T-helper 2 cell treated with Interferon-gamma antibody and Interleukin-4, amounts not matched to agents 5 μg/mL and 100 μg/mL, for 36 hours (primary cell): Measurements from ENCODE around the gene RUNDC1.
"Not testable (repeated sequence)": the region's sequence is repeated elsewhere in the genome, so short reads cannot be mapped to it uniquely, and the experiment has no call there.

ENCODE experiments used
- DNase-seq: peaks from one replicate; pipeline ENCODE4 v3.0.0; 2021; ENCODE audit warnings: low spot score
- H3K27ac Mint-ChIP-seq: one replicate; pipeline ENCODE4 v1.8.0; 2021; ENCODE audit warnings: mild to moderate bottlenecking, mixed read lengths
- H3K27me3 Mint-ChIP-seq: one replicate; pipeline ENCODE4 v1.8.0; 2021; ENCODE audit warnings: low read depth, mixed read lengths
- H3K36me3 Mint-ChIP-seq: one replicate; pipeline ENCODE4 v1.8.0; 2021; ENCODE audit warnings: low read depth, mixed read lengths
- H3K4me1 Mint-ChIP-seq: one replicate; pipeline ENCODE4 v1.8.0; 2021; ENCODE audit warnings: low read depth, mixed read lengths
- H3K4me3 Mint-ChIP-seq: one replicate; pipeline ENCODE4 v1.8.0; 2022; ENCODE audit warnings: mild to moderate bottlenecking, moderate library complexity, mixed read lengths
- H3K9me3 Mint-ChIP-seq: one replicate; pipeline ENCODE4 v1.8.0; 2021; ENCODE audit warnings: mixed read lengths

Gene RUNDC1

GRCh38 chr17:43000894-43001293 is 20.5 kb downstream of the RUNDC1 start:
- Mint-ChIP-seq H3K4me1 (peaks cover 24% of the 10 kb centered on the region), H3K36me3 (peaks cover 46% of the 10 kb centered on the region)
- not testable (repeated sequence) for H3K27ac Mint-ChIP-seq, H3K27me3 Mint-ChIP-seq, DNase-seq, H3K9me3 Mint-ChIP-seq, H3K4me3 Mint-ChIP-seq

- H3K36me3 Mint-ChIP-seq = peaks cover 50% of the 10 kb centered on the region
- H3K27ac Mint-ChIP-seq = no peak overlapping the region
- no peaks in the 10 kb centered on the region for H3K27me3 Mint-ChIP-seq
- no peak overlapping the region for H3K4me3 Mint-ChIP-seq
- H3K9me3 Mint-ChIP-seq = no peaks in the 10 kb centered on the region
- peaks cover 21% of the 10 kb centered on the region for H3K4me1 Mint-ChIP-seq
- no peak for DNase-seq
Observed at GRCh38 chr17:43003542-43004172, 23.3 kb downstream of the RUNDC1 start.

- Mint-ChIP-seq H3K27ac (peak within 1 kb of the TSS; percentile 100), H3K36me3 (peaks cover 34% of the 10 kb centered on the region), H3K27me3 (no peaks in the 10 kb centered on the region), H3K4me1 (peaks cover 17% of the 10 kb centered on the region), H3K9me3 (no peaks in the 10 kb centered on the region), H3K4me3 (peak within 1 kb of the TSS; percentile 100)
- DNase-seq = peak; percentile 86
Observed at GRCh38 chr17:43006639-43007551, 26.5 kb downstream of the RUNDC1 start, which contains the start of gene IFI35. Gene IFI35, plus strand, starts transcription at chr17:43006784. Its CDS starts 164 bp downstream, at chr17:43006948.

GRCh38 chr17:43010667-43011308 is 30.4 kb downstream of the RUNDC1 start:
- H3K27me3 Mint-ChIP-seq = no peaks in the 10 kb centered on the region
- no peaks in the 10 kb centered on the region for H3K9me3 Mint-ChIP-seq
- peaks cover 39% of the 10 kb centered on the region for H3K36me3 Mint-ChIP-seq
- H3K27ac Mint-ChIP-seq = peak overlapping the region; percentile 7
- H3K4me1 Mint-ChIP-seq = peaks cover 19% of the 10 kb centered on the region
- no peak for DNase-seq
- H3K4me3 Mint-ChIP-seq = no peak overlapping the region

- no peaks in the 10 kb centered on the region for H3K9me3 Mint-ChIP-seq
- H3K4me1 Mint-ChIP-seq = peaks cover 13% of the 10 kb centered on the region
- no peaks in the 10 kb centered on the region for H3K27me3 Mint-ChIP-seq
- H3K4me3 Mint-ChIP-seq = no peak overlapping the region
- H3K27ac Mint-ChIP-seq = no peak overlapping the region
- no peak for DNase-seq
- peaks cover 33% of the 10 kb centered on the region for H3K36me3 Mint-ChIP-seq
Observed at GRCh38 chr17:43011728-43012472, 31.5 kb downstream of the RUNDC1 start.

GRCh38 chr17:43013296-43013695 is 32.9 kb downstream of the RUNDC1 start:
- no peaks in the 10 kb centered on the region for H3K27me3 Mint-ChIP-seq
- H3K36me3 Mint-ChIP-seq = peaks cover 33% of the 10 kb centered on the region
- H3K9me3 Mint-ChIP-seq = no peaks in the 10 kb centered on the region
- H3K27ac Mint-ChIP-seq = no peak overlapping the region
- no peak for DNase-seq
- peaks cover 9% of the 10 kb centered on the region for H3K4me1 Mint-ChIP-seq
- no peak overlapping the region for H3K4me3 Mint-ChIP-seq

- H3K9me3 Mint-ChIP-seq = no peaks in the 10 kb centered on the region
- H3K36me3 Mint-ChIP-seq = peaks cover 31% of the 10 kb centered on the region
- peaks cover 14% of the 10 kb centered on the region for H3K4me1 Mint-ChIP-seq
- H3K27ac Mint-ChIP-seq = no peak overlapping the region
- no peak overlapping the region for H3K4me3 Mint-ChIP-seq
- H3K27me3 Mint-ChIP-seq = no peaks in the 10 kb centered on the region
- no peak for DNase-seq
Observed at GRCh38 chr17:43014020-43014648, 33.8 kb downstream of the RUNDC1 start.

GRCh38 chr17:43014649-43015542 is 34.5 kb downstream of the RUNDC1 start:
- H3K27ac Mint-ChIP-seq = peak overlapping the region; percentile 63

GRCh38 chr17:43015579-43015978 is 35.2 kb downstream of the RUNDC1 start:
- no peaks in the 10 kb centered on the region for H3K27me3 Mint-ChIP-seq
- peak overlapping the region; percentile 63 for H3K27ac Mint-ChIP-seq
- peaks cover 18% of the 10 kb centered on the region for H3K4me1 Mint-ChIP-seq
- no peak overlapping the region for H3K4me3 Mint-ChIP-seq
- peaks cover 28% of the 10 kb centered on the region for H3K36me3 Mint-ChIP-seq
- H3K9me3 Mint-ChIP-seq = no peaks in the 10 kb centered on the region
- DNase-seq = no peak

More at GRCh38 chr17:43014649-43015542, 34.5 kb downstream of the RUNDC1 start:
- H3K36me3 Mint-ChIP-seq = peaks cover 31% of the 10 kb centered on the region
- no peak for DNase-seq
- H3K4me1 Mint-ChIP-seq = peaks cover 19% of the 10 kb centered on the region
- no peaks in the 10 kb centered on the region for H3K27me3 Mint-ChIP-seq
- no peak overlapping the region for H3K4me3 Mint-ChIP-seq
- no peaks in the 10 kb centered on the region for H3K9me3 Mint-ChIP-seq

- H3K4me1 Mint-ChIP-seq = peaks cover 19% of the 10 kb centered on the region
- H3K27me3 Mint-ChIP-seq = no peaks in the 10 kb centered on the region
- no peak overlapping the region for H3K27ac Mint-ChIP-seq
- H3K36me3 Mint-ChIP-seq = peaks cover 26% of the 10 kb centered on the region
- no peak for DNase-seq
- H3K9me3 Mint-ChIP-seq = no peaks in the 10 kb centered on the region
- H3K4me3 Mint-ChIP-seq = no peak overlapping the region
Observed at GRCh38 chr17:43016216-43016615, 35.9 kb downstream of the RUNDC1 start.

GRCh38 chr17:43018008-43018853 is 37.9 kb downstream of the RUNDC1 start:
- no peaks in the 10 kb centered on the region for H3K9me3 Mint-ChIP-seq
- H3K4me1 Mint-ChIP-seq = peaks cover 17% of the 10 kb centered on the region
- H3K4me3 Mint-ChIP-seq = no peak overlapping the region
- no peak for DNase-seq
- H3K27me3 Mint-ChIP-seq = no peaks in the 10 kb centered on the region
- no peak overlapping the region for H3K27ac Mint-ChIP-seq
- H3K36me3 Mint-ChIP-seq = peaks cover 16% of the 10 kb centered on the region

GRCh38 chr17:43018932-43019331 is 38.6 kb downstream of the RUNDC1 start:
- Mint-ChIP-seq H3K27me3 (no peaks in the 10 kb centered on the region), H3K36me3 (peaks cover 11% of the 10 kb centered on the region), H3K4me3 (no peak overlapping the region), H3K27ac (no peak overlapping the region), H3K9me3 (no peaks in the 10 kb centered on the region), H3K4me1 (peaks cover 17% of the 10 kb centered on the region)
- DNase-seq = no peak
